HG02973 (cell line): ENCODE measurements around the gene ADORA2A.

Experiments
- ATAC-seq: cut with Tn5 transposase; IDR thresholded peaks from one replicate; pipeline ENCODE4 v1.9.1; 2021; ENCODE audit warnings: moderate library complexity; ENCODE audit not compliant: unreplicated experiment

The ADORA2A gene

GRCh38 chr22:24445481-24446259, 18.3 kb downstream of the ADORA2A start:
- ATAC-seq, result no peak

GRCh38 chr22:24446260-24446611, 18.8 kb downstream of the ADORA2A start:
- no peak for ATAC-seq

- no peak for ATAC-seq
Measured at GRCh38 chr22:24450610-24451009, 23.2 kb downstream of the ADORA2A start.

DNA sequence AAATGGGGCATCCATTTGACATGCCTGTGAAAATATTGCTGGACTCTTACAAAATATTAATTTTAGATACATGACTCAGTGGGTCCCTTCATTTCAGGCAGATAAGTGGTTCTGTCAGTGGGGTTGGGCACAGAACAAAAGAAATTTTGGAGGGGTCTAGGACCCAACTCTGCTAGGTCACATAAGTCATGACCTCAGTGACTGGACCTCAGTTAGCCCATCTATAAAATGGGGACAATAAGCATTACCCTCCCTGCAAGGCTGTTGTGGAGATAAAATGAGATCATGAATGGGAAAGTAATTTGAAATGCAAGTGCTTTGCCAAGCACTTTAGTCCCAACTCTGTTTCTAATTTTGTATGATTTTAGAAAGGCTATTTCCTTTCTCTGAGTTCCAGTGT, 23.8 kb downstream of the ADORA2A start:
- ATAC-seq, result no peak

- no peak for ATAC-seq
Measured at GRCh38 chr22:24453853-24454252, 26.5 kb downstream of the ADORA2A start.

GRCh38 chr22:24455039-24455438, 27.6 kb downstream of the ADORA2A start:
- ATAC-seq, result no peak

GRCh38 chr22:24455751-24456426, 28.5 kb downstream of the ADORA2A start:
- ATAC-seq, result no peak

GRCh38 chr22:24457894-24458420, 30.6 kb downstream of the ADORA2A start:
- ATAC-seq, result no peak

DNA sequence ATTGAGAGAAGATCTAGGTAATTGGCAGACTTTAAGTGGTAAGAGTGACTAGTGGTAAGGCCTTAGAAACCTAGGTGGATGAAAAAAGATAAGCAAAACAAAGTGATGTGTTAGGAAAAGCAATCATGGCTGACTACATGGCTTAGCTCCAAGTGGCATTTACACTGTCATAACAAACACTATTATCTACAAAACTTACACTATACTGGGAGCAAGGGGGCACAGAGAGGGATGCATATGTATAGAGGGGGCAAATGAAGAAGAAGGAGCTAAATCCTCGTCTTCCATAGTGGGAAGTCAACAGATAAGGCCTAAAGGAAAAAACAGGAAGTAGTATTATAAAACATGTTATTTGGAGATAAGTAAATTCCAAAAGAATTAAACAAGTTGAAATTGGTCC, 32.5 kb downstream of the ADORA2A start:
- ATAC-seq, result no peak

GRCh38 chr22:24460418-24461089, 33.2 kb downstream of the ADORA2A start:
- no peak for ATAC-seq

DNA sequence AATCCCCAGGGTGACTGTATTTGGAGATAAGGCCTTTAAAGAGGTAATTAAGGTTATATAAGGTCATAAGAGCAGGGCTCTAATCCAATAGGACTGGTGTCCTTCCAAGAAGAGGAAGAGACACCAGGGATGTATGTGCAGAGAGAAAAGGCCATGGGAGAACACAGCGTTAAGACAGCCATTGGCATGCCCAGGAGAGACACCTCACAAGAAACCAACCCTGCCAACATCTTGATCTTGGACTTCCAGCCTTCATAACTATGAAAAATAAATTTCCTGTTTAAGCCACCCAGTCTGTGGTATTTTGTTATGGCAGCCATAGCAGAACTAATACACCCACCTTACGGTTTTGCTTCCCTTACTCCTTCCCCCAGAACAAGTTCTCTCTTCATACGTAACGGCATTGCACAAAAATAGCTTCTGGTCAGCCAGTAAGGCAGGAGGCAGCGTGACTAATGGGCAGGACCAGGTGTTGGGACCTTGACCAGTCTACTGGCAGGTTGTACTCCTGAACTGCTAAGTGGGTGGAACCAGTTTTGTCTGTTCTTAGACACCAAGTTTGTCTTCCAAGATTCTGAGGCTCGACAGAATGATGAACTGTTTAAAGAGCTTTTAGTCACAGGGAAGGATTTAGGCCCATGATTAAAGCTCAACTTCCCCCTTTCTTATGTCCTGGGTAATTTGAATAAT, 35.8 kb downstream of the ADORA2A start:
- no peak for ATAC-seq

- no peak for ATAC-seq
Measured at GRCh38 chr22:24465566-24465965, 38.2 kb downstream of the ADORA2A start.

DNA sequence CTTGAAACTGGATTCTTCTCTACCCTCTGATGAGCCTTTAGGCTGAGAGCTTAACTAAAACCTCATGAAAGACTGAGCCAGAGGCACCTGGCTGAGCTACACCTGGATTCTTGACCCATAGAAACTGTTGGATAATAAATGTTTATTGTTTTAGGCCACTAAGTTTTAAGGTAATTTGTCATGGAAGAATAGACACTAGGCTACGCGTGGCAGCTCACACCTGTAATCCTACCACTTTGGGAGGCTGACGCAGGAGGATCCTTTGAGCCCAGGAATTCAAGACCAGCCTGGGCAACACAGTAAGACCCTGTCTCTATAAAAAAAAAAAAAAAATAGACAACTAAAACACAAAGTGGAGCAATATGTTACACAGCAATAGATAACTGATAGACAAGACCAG, 38.6 kb downstream of the ADORA2A start:
- no peak for ATAC-seq

GRCh38 chr22:24466716-24467328, 39.4 kb downstream of the ADORA2A start:
- ATAC-seq, result no peak

DNA sequence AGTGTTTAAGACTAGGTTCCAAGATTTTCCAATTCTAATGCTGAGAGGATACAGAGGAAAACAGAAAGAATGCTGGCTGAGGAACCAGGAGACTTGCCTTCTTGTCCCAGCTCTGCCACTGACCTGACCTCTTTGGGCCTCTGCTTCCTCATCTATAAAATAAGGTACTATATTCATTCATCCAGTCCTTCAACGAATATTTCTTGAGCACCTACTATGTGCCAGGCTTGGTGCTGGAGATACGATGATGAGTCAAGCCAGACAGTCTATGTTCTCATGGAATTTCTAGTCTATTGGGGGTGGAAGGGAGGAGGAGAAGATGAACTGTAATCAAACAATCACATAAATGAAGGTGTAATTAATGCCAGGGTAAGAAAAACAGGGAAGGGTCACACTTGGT, 39.9 kb downstream of the ADORA2A start:
- no peak for ATAC-seq

DNA sequence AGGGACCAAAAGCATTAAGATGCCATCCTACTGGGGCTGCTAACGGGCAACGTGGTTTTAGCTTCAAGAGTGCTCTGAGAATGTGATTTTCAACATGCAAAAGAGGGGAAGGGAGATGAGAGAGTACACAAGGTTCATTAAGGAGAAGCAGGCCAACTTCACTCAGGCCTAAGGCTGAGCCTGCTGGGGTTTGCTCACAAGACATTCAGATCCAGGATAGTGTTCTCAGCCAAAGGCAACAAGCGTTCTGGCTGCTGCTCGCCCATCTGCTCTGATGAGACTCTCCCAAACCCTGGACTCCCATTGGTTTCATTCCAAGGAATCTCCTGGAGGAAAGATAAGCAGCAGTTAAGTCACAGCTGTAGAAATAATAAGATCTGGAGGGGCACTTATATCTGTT, 44.2 kb downstream of the ADORA2A start:
- ATAC-seq, result no peak

GRCh38 chr22:24473284-24473683, 45.9 kb downstream of the ADORA2A start:
- ATAC-seq, result no peak

DNA sequence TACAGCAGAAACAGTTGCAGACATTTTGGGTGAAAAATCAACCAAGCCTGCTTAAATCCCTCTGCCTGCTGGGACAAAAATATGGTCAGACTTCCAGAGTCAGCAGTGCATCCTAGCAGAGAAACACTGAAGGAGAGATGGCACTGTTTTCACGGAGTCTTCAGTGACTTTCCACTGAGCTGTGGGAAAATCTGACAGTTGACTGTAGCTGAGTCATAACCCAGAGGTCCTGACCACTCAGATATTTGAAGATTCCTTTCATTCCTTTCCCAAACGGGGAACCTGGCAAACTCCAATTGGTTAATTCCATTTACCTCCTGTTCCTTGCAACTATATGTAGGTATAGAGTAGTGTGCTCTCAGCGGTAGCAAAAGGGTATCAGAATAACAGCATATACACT, 46.8 kb downstream of the ADORA2A start:
- no peak for ATAC-seq

DNA sequence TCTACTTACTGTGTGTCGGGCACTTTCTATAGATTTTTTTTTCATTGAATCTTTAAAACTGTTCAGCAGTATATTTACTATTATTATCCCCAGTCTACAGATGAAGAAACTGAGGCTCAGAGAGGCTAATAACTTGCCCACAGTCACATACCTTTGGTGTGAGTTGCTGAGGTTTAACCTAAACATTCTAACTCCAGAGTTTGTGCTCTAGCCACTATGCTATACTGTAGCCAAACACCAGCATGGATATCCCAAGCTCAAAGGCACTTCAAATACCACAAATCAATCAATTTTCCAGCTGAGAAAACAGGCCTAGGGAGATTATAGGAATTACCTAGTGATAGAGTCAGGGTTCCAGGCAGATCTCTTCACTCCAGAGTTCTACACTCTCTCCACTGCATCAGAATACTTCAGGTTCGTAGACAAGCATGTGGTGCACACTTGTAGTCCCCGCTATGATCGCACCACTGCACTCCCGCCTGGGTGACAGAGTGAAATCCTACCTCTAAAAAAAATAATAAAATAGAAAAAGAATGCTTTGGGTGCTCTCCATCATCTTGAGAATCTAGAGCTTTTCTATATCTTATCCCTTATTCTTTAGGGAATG, 47.4 kb downstream of the ADORA2A start:
- no peak for ATAC-seq

- no peak for ATAC-seq
Measured at GRCh38 chr22:24481641-24482040, 54.2 kb downstream of the ADORA2A start.
